Right hindlimb (tissue), 1 donor: Measurements from ENCODE around the gene ZMIZ2.

Experiments
- DNase-seq: peaks from one replicate; pipeline ENCODE4 v3.0.0-alpha.2; 2018

Gene ZMIZ2

GRCh38 chr7:44756904-44757303 lies 8.3 kb downstream of the ZMIZ2 start:
- no peak for DNase-seq

GRCh38 chr7:44757311-44757710 lies 8.7 kb downstream of the ZMIZ2 start:
- peak; percentile 92 for DNase-seq

- DNase-seq = no peak
These were observed 9.1 kb downstream of the ZMIZ2 start for GRCh38 chr7:44757739-44758138.

GRCh38 chr7:44759246-44759645 lies 10.6 kb downstream of the ZMIZ2 start:
- DNase-seq = no peak

- DNase-seq = no peak
These were observed 11.5 kb downstream of the ZMIZ2 start for GRCh38 chr7:44760034-44760580.

- DNase-seq = no peak
These were observed 12.8 kb downstream of the ZMIZ2 start for GRCh38 chr7:44761207-44762161.

- DNase-seq = no peak
These were observed 13.7 kb downstream of the ZMIZ2 start for GRCh38 chr7:44762300-44762699.

- DNase-seq = no peak
These were observed 14.3 kb downstream of the ZMIZ2 start for GRCh38 chr7:44762726-44763522.

GRCh38 chr7:44764081-44764480 lies 15.4 kb downstream of the ZMIZ2 start:
- DNase-seq = no peak

- no peak for DNase-seq
These were observed 16.3 kb downstream of the ZMIZ2 start for GRCh38 chr7:44764665-44765578.

GRCh38 chr7:44765579-44766415 lies 17.1 kb downstream of the ZMIZ2 start:
- DNase-seq = no peak

GRCh38 chr7:44766416-44766801 lies 17.8 kb downstream of the ZMIZ2 start:
- DNase-seq = no peak

GRCh38 chr7:44767134-44767911 lies 18.7 kb downstream of the ZMIZ2 start:
- no peak for DNase-seq

- DNase-seq = peak; percentile 93
These were observed 19.4 kb downstream of the ZMIZ2 start for GRCh38 chr7:44767912-44768627.

- peak; percentile 45 for DNase-seq
These were observed 20.2 kb downstream of the ZMIZ2 start for GRCh38 chr7:44768628-44769371.

GRCh38 chr7:44769376-44769775 lies 20.7 kb downstream of the ZMIZ2 start:
- no peak for DNase-seq

GRCh38 chr7:44769776-44770294 lies 21.2 kb downstream of the ZMIZ2 start:
- DNase-seq = no peak

GRCh38 chr7:44771358-44771757 lies 22.7 kb downstream of the ZMIZ2 start:
- DNase-seq = no peak

- no peak for DNase-seq
These were observed 23.8 kb downstream of the ZMIZ2 start for GRCh38 chr7:44772440-44772839.
